Fibroblast of pulmonary artery (primary cell): Measurements from ENCODE around the gene GRB10.

Experiments used
- DNase-seq: peaks from one replicate; pipeline ENCODE4 v3.0.0-alpha.2; 2010; ENCODE audit warnings: low read depth
- H3K4me3 ChIP-seq: replicated peaks from 2 replicates; pipeline ENCODE4 v1.5.1; 2011; ENCODE audit warnings: low read depth, mild to moderate bottlenecking, control low read depth, low read length, moderate library complexity
- TF ChIP-seq, protein P1 (sequence below): IDR thresholded peaks from 2 replicates; pipeline ENCODE4 v1.5.1; 2011; ENCODE audit warnings: mild to moderate bottlenecking, control low read depth, low read length, inconsistent platforms; ENCODE audit errors: missing control alignments

Gene GRB10

DNA sequence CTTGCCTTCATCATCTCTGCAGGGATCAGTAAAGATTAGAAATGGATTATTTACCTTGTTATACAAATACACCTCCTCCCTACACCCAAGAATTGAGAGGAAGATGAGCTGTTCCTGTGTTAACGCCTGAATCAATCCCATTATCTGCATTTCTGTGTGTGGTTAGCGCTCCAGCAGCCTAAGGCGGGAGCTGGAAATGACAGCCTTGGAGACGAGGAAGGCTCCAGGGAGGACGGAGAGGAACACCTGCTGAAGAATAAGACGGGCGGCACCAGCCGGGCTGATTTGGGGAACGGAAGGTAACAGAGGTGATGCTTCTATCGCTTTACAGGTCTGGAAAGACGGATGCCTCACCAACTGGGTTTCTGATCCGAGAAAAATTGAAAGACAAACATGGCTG, 183.3 kb downstream of the GRB10 start:
- H3K4me3 ChIP-seq, result no peak overlapping the region
- DNase-seq, result no peak
- TF ChIP-seq, protein P1, sequence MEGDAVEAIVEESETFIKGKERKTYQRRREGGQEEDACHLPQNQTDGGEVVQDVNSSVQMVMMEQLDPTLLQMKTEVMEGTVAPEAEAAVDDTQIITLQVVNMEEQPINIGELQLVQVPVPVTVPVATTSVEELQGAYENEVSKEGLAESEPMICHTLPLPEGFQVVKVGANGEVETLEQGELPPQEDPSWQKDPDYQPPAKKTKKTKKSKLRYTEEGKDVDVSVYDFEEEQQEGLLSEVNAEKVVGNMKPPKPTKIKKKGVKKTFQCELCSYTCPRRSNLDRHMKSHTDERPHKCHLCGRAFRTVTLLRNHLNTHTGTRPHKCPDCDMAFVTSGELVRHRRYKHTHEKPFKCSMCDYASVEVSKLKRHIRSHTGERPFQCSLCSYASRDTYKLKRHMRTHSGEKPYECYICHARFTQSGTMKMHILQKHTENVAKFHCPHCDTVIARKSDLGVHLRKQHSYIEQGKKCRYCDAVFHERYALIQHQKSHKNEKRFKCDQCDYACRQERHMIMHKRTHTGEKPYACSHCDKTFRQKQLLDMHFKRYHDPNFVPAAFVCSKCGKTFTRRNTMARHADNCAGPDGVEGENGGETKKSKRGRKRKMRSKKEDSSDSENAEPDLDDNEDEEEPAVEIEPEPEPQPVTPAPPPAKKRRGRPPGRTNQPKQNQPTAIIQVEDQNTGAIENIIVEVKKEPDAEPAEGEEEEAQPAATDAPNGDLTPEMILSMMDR, result no peak

DNA sequence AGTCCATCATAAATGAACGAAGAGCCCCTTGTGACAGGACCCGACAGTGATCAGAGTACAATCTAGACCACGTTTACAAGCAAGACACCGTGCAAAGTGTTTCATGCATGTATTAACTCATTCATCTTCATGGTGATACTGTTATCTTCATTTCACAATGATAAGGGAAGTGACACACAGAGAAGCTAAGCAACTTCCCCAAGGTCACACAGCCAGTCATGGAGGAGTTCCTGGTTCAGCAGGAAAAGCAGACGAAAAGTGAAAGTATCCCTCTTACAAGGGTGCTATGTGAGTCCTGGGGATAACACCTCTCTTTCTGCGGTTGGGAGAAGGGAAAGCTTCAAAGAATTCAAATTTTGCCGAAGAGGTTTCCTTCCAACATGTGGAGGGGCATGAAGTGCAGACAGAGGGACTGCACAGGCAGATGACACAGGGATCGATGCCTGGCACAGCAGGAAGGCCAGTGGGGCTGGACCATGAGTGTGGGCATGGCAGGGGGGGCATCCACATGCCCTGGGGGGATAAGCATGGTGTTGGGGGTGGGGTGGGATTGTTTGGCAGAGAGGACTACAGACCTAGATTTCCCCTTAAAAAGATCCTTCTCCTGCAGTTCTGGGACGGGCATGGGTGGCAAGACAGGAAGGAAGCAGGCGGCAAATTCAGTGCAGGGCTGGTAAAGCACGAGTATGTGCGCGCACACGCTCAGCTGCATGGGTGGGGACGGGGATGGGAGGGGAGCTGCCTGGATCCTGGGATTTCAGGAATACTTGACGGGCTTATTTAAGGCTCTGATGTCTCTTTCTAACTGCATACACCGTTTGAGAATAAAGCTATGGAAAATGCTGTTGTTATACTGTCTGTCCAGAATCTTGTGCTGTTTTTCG, 184.0 kb downstream of the GRB10 start:
- no peak overlapping the region for H3K4me3 ChIP-seq
- DNase-seq, result no peak
- TF ChIP-seq, protein P1, result no peak

DNA sequence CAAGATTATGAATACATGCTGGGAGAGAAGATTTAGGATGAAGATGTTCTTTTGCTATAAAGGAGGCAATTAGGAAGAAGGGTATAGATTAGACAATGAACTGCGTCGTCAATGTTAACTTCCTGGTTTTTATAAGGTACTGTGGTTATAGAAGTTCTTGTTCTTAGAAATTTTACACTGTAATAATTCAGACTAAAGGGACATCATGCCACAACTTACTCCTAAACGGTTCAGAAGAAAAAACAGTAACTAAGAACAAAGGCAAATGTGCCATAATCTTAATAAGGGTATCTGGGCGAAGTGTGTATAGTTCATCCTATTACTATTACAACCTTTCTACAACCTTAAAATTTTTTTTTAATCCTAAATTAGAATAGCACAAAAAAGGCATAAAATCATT, 186.2 kb downstream of the GRB10 start:
- TF ChIP-seq, protein P1, result no peak
- DNase-seq, result no peak
- no peak overlapping the region for H3K4me3 ChIP-seq

DNA sequence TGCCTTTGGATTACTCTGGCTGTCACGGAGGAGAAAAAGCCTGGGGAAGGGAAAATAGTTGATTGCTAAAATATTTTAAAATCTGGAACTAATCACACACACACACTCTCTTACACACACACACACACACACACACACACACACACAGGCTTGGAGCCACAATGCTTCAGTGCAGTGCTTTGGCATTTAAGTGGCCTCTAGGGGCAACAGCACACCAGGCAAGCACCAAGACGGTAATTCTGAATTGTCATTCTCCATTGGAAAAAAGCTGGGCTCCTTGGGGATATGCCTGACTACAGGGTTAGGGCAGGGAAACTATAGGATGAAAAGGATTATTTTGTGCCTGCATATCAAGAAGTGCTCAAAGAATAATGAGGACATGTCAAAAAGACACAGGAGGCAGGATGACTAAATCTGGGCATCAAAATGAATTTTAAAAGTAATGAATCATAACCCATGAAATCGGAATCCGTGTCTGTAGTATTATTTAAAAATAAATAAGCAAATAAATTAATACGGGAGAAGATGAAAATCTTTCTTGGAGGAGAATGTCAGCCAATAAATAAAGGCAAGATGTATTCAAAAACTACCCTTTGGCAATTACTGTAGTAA, 187.1 kb downstream of the GRB10 start:
- TF ChIP-seq, protein P1, result peak; percentile 64
- DNase-seq, result peak; percentile 76
- no peak overlapping the region for H3K4me3 ChIP-seq

DNA sequence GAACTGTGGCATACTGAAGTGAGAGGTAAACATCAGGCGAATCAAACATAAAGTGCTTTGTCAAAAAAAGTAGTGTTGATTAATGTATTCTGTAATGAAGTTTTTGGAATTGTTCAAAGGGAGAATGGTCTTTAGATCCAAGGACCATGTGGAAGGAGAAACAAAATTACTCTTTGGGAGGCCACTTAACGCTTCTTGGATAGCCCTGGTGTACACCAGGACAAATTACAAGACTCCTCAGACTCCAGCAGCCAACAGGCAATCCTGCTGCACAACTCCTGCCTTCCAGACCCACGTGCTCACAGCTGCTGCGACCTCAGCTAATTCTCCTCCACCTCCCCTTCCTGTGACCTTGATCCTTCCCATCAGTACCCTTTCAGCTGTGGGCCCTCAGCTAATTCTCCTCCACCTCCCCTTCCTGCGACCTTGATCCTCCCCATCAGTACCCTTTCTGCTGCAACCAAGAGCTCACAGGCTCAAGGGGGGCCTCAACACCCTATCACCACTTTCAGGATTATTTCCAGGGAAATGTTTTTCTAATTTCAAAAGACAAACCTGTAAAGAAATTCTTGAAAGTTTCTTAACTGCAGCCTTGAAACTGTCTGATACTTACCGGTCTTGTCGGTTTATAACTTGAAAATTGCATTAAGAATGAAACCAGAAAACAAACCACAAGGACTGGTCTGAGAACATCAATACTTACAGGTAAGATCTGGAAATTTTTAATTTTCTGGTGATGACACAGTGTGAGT, 187.8 kb downstream of the GRB10 start:
- DNase-seq, result no peak
- no peak overlapping the region for H3K4me3 ChIP-seq
- TF ChIP-seq, protein P1, result no peak

DNA sequence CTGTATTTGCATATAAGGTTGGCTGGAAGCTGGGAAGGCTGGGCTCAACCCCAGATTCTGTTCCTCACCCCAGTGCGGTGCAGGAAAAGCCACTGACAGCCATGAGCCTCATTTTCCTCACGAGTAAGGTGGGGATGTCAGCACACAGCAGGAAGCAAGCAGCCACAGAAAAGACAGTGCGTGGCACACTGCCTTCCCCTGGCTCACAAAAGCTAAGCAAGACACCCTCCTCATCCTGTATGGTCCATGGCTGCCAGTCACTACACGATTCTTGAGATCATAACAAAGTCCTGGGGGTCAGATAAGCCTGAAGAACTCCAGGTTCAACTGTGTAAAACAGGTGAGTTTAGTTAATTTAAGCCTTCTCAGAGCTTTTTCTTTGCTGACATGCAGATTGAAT, 188.6 kb downstream of the GRB10 start:
- TF ChIP-seq, protein P1, result no peak
- DNase-seq, result no peak
- H3K4me3 ChIP-seq, result no peak overlapping the region
